Peyer's patch (tissue), 4 donors: ENCODE results near the gene CACNA2D3.

ENCODE experiments used
- CTCF ChIP-seq, 6 experiments: fragments of 450-650 bp in 4 of 6; fragments of 200-600 bp in 2 of 6; sonication (generic) in 1 of 6; IDR thresholded peaks; one replicate each; pipeline ENCODE4 v1.5.1; 2017 to 2019; ENCODE audit warnings: antibody characterized with exemption in 6 of 6, mild to moderate bottlenecking in 3 of 6, moderate library complexity in 1 of 6
- POLR2A ChIP-seq, 2 donors: fragments of 450-650 bp; IDR thresholded peaks; one replicate each; pipeline ENCODE4 v1.5.1; 2017; ENCODE audit warnings: antibody characterized with exemption in 2 of 2, mild to moderate bottlenecking in 2 of 2, moderate library complexity in 2 of 2

GRCh38 chr3:54793171-54793570 lies 670.8 kb downstream of the CACNA2D3 start:
- TF ChIP-seq CTCF (IDR thresholded peaks at IDR 0.05) (no peak), POLR2A (IDR thresholded peaks at IDR 0.05) (no peak)
